ENCODE data around the gene EXOSC6.
"Not testable (repeated sequence)": the region's sequence is repeated elsewhere in the genome, so short reads cannot be mapped to it uniquely, and the experiment has no call there.

Gene EXOSC6

DNA sequence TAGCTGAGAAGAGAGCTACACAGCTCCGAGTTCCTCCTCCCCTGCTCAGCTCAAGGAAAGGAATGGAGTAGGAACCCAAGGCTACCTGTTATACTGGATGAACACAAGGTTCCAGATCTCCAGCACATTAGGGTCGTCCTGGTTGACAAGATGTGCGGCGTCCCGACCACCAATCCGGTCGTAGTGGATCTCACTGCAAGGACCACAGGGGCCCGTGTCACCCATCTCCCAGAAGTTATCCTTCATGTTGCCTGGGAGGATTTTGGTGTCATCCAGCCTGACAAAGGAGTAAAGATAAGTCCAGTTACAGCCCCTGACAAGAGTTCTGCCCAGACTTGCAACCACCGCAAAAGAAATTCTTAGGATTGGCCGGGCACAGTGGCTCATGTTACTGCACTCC, 20.0 kb upstream of the EXOSC6 start:
- H3K36me3 ChIP-seq (ENCODE audit: insufficient read depth, low read length) = peaks cover 51% of the 10 kb centered on the region
- H3K4me3 ChIP-seq (ENCODE audit: low read length) = no peak overlapping the region
- H3K4me2 ChIP-seq (ENCODE audit: low read length) = no peak overlapping the region
- H3K9ac ChIP-seq (ENCODE audit: low read depth, low read length) = no peak overlapping the region
- H3K4me1 ChIP-seq (ENCODE audit: control insufficient read depth, insufficient read depth, low read length) = no peaks in the 10 kb centered on the region
- no peaks in the 10 kb centered on the region for H3K27me3 ChIP-seq (ENCODE audit: control insufficient read depth, insufficient read depth, low read length)
- no peaks in the 10 kb centered on the region for H3K9me3 ChIP-seq (replicated peaks; ENCODE audit: low read length)

DNA sequence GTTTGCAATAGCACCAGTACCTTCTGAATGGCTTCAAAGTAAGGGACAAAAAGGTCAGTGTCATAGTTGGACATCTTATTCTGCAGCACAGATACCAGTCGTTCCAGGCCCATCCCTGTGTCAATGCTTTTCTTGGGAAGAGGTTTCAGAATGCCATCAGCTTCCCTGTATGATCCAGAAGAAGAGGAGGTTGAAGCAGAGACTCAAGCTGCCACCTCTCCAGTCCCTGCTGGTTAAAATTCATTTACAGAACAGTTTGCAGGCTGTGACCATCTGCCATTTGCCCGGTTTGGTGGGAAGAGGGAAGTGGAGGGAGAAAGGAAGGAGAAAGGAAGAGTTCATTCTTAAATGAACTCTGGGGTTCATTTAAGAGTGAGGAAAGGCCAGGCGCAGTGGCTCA, 18.4 kb upstream of the EXOSC6 start:
- H3K9me3 ChIP-seq (replicated peaks; ENCODE audit: low read length) = no peaks in the 10 kb centered on the region
- no peaks in the 10 kb centered on the region for H3K4me1 ChIP-seq (ENCODE audit: control insufficient read depth, insufficient read depth, low read length)
- no peak overlapping the region for H3K4me2 ChIP-seq (ENCODE audit: low read length)
- H3K27me3 ChIP-seq (ENCODE audit: control insufficient read depth, insufficient read depth, low read length) = no peaks in the 10 kb centered on the region
- no peak overlapping the region for H3K4me3 ChIP-seq (ENCODE audit: low read length)
- H3K9ac ChIP-seq (ENCODE audit: low read depth, low read length) = no peak overlapping the region
- H3K36me3 ChIP-seq (ENCODE audit: insufficient read depth, low read length) = peaks cover 51% of the 10 kb centered on the region

DNA sequence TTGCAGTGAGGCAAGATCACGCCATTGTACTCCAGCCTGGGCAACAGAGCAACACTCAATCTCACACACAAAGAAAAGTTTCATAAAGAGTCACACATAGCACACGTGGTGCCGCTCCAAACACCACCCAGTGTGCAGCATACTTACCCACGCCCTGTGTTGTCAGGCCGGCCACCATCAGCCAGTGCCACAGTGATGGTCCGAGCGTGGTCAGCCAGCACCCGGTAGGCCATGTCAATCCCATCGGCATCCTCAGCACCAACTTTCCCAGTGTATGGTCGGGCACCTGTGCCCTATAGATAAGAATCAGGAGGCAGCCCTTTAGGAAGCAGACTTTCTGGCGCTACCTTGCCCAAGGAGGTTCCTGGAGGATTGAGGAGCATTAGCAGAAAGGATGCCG, 17.7 kb upstream of the EXOSC6 start:
- Histone ChIP-seq H3K27me3 (ENCODE audit: control insufficient read depth, insufficient read depth, low read length) (no peaks in the 10 kb centered on the region), H3K4me3 (ENCODE audit: low read length) (no peak overlapping the region), H3K36me3 (ENCODE audit: insufficient read depth, low read length) (peaks cover 58% of the 10 kb centered on the region), H3K4me1 (ENCODE audit: control insufficient read depth, insufficient read depth, low read length) (no peaks in the 10 kb centered on the region), H3K9ac (ENCODE audit: low read depth, low read length) (no peak overlapping the region), H3K9me3 (replicated peaks; ENCODE audit: low read length) (no peaks in the 10 kb centered on the region), H3K4me2 (ENCODE audit: low read length) (no peak overlapping the region)

DNA sequence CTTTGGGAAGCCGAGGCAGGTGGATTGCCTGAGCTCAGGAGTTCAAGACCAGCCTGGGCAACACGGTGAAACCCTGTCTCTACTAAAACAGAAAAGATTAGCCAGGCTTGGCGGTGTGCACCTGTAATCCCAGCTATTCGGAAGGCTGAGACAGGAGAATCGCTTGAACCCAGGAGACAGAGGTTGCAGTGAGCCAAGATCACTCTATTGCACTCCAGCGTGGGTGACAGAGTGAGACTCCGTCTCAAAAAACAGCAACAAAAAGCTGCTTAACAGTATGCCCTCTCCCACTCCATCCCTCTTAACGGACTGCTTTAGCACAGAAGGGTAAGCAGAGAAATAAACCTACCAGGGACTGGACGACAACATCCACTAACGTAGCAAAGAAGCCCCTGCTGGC, 16.2 kb upstream of the EXOSC6 start:
- H3K27me3 ChIP-seq (ENCODE audit: control insufficient read depth, insufficient read depth, low read length); H3K4me2 ChIP-seq (ENCODE audit: low read length); H3K9me3 ChIP-seq (replicated peaks; ENCODE audit: low read length); H3K4me3 ChIP-seq (ENCODE audit: low read length); H3K4me1 ChIP-seq (ENCODE audit: control insufficient read depth, insufficient read depth, low read length); H3K9ac ChIP-seq (ENCODE audit: low read depth, low read length): not testable (repeated sequence)
- H3K36me3 ChIP-seq (ENCODE audit: insufficient read depth, low read length) = peaks cover 59% of the 10 kb centered on the region

DNA sequence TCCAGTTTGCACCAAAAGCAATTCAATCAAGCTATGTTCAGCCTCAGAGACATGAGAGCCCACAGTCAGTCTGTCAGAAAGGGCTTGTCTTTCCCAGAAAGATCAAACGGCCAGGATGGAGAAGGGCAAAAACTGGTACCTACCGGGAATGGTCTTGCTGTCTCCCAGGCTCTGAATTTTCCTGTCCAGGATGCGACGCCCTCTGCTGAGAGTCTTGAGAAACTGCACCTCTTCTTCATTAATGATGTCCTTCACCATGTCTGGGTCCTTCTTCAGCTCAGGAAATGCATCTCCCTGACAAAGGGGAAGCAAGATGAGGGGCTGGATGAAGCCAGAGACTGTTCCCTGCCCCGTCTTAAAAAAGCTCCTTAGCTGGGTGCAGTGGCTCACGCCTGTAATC, 15.8 kb upstream of the EXOSC6 start:
- Histone ChIP-seq H3K36me3 (ENCODE audit: insufficient read depth, low read length) (peaks cover 60% of the 10 kb centered on the region), H3K9me3 (replicated peaks; ENCODE audit: low read length) (no peaks in the 10 kb centered on the region), H3K4me3 (ENCODE audit: low read length) (no peak overlapping the region), H3K9ac (ENCODE audit: low read depth, low read length) (no peak overlapping the region), H3K4me1 (ENCODE audit: control insufficient read depth, insufficient read depth, low read length) (no peaks in the 10 kb centered on the region), H3K4me2 (ENCODE audit: low read length) (no peak overlapping the region), H3K27me3 (ENCODE audit: control insufficient read depth, insufficient read depth, low read length) (no peaks in the 10 kb centered on the region)

DNA sequence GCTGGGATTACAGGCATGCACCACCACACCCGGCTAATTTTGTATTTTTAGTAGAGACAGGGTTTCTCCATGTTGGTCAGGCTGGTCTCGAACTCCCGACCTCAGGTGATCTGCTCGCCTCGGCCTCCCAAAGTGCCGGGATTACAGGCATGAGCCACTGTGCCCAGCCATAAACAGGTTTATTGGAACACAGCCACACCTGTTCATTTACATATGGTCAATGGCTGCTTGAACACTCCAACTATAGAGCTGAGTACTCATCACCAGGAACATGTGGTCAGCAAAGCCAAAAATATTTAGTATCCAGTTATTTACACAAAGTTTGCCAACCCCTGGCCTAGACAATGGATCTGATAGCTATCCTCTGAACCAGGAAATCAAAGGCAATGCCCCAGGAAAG, 8.2 kb upstream of the EXOSC6 start:
- peaks cover 58% of the 10 kb centered on the region for H3K36me3 ChIP-seq (ENCODE audit: insufficient read depth, low read length)
- not testable (repeated sequence) for H3K4me2 ChIP-seq (ENCODE audit: low read length); H3K27me3 ChIP-seq (ENCODE audit: control insufficient read depth, insufficient read depth, low read length); H3K9me3 ChIP-seq (replicated peaks; ENCODE audit: low read length); H3K9ac ChIP-seq (ENCODE audit: low read depth, low read length); H3K4me1 ChIP-seq (ENCODE audit: control insufficient read depth, insufficient read depth, low read length); H3K4me3 ChIP-seq (ENCODE audit: low read length)

DNA sequence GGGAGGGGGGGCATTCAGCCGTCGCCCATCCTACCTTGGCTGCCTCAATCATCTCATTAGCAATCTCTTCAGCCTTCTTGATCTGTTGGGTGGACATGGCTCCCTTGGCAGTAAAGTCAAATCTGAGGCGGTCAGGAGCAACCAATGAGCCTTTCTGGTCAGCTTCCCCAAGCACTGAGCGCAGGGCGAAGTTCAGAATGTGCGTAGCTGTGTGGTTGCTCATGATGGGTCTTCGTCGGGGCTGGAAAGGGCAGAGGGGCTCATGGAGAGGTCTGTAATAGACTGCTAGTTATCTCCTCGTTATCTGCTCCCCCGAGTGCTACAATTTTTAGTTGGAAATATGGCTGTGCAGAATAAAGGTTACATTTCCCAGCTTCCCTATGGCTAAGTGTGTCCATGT, 7.2 kb upstream of the EXOSC6 start:
- no peaks in the 10 kb centered on the region for H3K4me1 ChIP-seq (ENCODE audit: control insufficient read depth, insufficient read depth, low read length)
- H3K4me2 ChIP-seq (ENCODE audit: low read length) = no peak overlapping the region
- peaks cover 62% of the 10 kb centered on the region for H3K36me3 ChIP-seq (ENCODE audit: insufficient read depth, low read length)
- H3K4me3 ChIP-seq (ENCODE audit: low read length) = no peak overlapping the region
- no peak overlapping the region for H3K9ac ChIP-seq (ENCODE audit: low read depth, low read length)
- no peaks in the 10 kb centered on the region for H3K27me3 ChIP-seq (ENCODE audit: control insufficient read depth, insufficient read depth, low read length)
- no peaks in the 10 kb centered on the region for H3K9me3 ChIP-seq (replicated peaks; ENCODE audit: low read length)

DNA sequence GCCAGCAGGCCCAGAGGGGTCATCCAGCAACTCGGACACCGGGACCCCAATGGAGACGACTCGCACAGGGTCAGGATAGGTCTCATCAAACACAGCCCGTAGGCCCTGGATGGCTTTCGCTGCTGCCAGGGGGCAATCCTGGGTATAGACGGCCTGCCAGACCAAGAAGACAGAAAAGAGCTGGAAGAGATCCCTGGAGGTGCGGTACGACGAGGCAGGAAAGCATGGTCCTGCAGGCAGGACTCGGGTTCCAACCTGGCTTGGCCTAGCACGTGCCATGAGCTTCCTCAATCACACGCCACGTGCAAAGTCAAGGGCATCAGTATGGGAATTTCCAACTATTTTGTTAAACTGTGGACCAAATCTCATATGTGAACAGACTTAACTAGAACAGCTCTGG, 6.3 kb upstream of the EXOSC6 start:
- H3K36me3 ChIP-seq (ENCODE audit: insufficient read depth, low read length) = peaks cover 67% of the 10 kb centered on the region
- no peak overlapping the region for H3K9ac ChIP-seq (ENCODE audit: low read depth, low read length)
- H3K9me3 ChIP-seq (replicated peaks; ENCODE audit: low read length) = no peaks in the 10 kb centered on the region
- H3K4me1 ChIP-seq (ENCODE audit: control insufficient read depth, insufficient read depth, low read length) = no peaks in the 10 kb centered on the region
- H3K4me3 ChIP-seq (ENCODE audit: low read length) = no peak overlapping the region
- H3K27me3 ChIP-seq (ENCODE audit: control insufficient read depth, insufficient read depth, low read length) = no peaks in the 10 kb centered on the region
- H3K4me2 ChIP-seq (ENCODE audit: low read length) = no peak overlapping the region

DNA sequence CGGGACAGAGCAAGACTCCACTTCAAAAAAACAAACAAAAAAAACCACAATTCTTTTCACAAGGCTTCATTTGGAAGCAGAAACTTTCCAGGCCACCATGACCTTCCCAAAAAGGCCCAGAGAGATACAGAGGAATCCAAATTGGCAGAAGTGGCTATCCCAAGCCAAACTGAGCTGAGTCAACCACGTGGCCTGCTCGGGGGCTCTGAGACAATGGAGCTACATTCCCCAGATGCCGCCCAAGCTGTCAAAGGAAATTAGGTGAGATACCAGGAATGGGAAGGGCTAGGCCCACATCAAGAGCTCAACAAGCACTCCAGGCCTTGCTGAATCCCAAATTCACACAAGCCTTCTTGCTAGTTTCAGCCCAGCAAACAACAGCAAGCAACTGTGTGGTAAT, 5.7 kb upstream of the EXOSC6 start:
- Histone ChIP-seq H3K27me3 (ENCODE audit: control insufficient read depth, insufficient read depth, low read length) (no peaks in the 10 kb centered on the region), H3K4me2 (ENCODE audit: low read length) (no peak overlapping the region), H3K4me1 (ENCODE audit: control insufficient read depth, insufficient read depth, low read length) (no peaks in the 10 kb centered on the region), H3K36me3 (ENCODE audit: insufficient read depth, low read length) (peaks cover 68% of the 10 kb centered on the region), H3K4me3 (ENCODE audit: low read length) (no peak overlapping the region), H3K9me3 (replicated peaks; ENCODE audit: low read length) (no peaks in the 10 kb centered on the region), H3K9ac (ENCODE audit: low read depth, low read length) (no peak overlapping the region)

DNA sequence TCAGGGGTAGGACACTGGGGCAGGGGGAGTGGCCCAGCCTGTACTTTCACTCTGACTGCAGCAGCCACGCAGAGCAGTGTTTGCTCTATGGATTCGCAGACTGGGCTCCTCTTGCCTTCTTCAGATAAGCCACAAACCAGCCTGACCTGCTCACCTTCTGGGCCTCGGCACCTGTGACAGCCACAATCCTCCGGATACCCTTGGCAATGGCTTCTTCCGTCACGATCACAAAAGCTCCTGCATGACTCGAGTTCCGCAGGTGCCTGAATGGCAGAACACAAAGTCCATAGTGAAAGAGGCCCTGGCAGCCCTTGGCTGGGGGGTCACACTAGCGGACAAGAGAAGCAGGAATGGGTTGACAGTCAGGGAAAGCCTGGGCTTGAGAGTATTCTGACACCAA, 3.8 kb upstream of the EXOSC6 start:
- H3K4me3 ChIP-seq (ENCODE audit: low read length) = no peak overlapping the region
- H3K9ac ChIP-seq (ENCODE audit: low read depth, low read length) = no peak overlapping the region
- no peaks in the 10 kb centered on the region for H3K4me1 ChIP-seq (ENCODE audit: control insufficient read depth, insufficient read depth, low read length)
- H3K9me3 ChIP-seq (replicated peaks; ENCODE audit: low read length) = no peaks in the 10 kb centered on the region
- no peak overlapping the region for H3K4me2 ChIP-seq (ENCODE audit: low read length)
- no peaks in the 10 kb centered on the region for H3K27me3 ChIP-seq (ENCODE audit: control insufficient read depth, insufficient read depth, low read length)
- H3K36me3 ChIP-seq (ENCODE audit: insufficient read depth, low read length) = peaks cover 66% of the 10 kb centered on the region

DNA sequence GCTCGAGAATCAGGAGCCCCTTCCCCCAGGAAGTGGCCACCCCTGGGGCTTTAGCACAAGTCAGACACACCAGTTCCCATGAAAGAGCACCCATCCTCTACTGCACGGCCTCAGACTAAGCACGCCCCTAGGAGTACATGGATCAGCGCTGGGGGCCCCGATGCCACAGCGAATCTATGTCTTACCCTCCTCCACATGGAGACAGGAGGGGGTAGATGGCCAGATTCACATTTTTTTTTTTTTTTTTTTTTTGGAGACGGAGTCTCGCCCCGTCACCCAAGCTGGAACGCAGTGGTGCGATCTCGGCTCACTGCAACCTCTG, 3.2 kb upstream of the EXOSC6 start:
- Histone ChIP-seq H3K27me3 (ENCODE audit: control insufficient read depth, insufficient read depth, low read length) (no peaks in the 10 kb centered on the region), H3K36me3 (ENCODE audit: insufficient read depth, low read length) (peaks cover 60% of the 10 kb centered on the region), H3K9ac (ENCODE audit: low read depth, low read length) (no peak overlapping the region), H3K4me2 (ENCODE audit: low read length) (no peak overlapping the region), H3K9me3 (replicated peaks; ENCODE audit: low read length) (no peaks in the 10 kb centered on the region), H3K4me3 (ENCODE audit: low read length) (no peak overlapping the region), H3K4me1 (ENCODE audit: control insufficient read depth, insufficient read depth, low read length) (peaks cover 4% of the 10 kb centered on the region)

DNA sequence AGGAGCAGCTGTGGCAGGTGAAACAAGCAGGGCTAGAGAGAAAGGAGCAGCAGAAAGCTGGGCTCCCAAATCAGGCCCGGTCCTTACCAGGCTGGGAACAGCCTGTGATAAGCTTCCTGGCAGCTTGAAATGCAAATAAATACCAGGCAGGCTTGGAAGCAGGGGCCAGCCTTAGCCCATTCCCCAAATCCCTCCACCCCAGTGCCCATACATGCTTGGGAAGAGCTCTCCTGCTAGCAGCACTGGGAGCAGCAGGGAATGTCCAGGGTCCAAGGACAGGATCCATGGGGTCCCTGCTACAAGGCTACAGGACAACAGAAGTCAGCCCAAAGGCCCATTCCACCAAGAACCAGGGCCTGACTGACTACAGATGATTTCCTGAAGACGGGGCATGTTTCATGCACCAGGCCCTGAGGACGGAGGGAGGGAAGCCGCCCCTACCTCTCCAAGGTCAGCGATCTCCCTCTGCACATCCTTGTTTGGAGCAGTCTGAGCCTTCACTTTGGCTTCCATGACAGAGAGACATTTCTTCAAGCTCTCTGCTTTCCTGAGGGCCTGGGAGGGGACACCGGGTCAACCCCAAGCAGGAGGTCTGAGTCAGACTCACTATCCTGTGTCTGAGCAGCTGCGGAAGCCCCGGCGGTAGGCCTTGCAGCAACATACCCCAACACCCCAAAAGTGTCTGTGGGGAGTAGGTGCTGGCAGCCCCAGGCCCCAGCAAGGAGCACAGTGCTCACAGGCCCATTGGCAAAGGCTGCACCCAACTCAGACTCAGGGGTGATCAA, 2.6 kb upstream of the EXOSC6 start:
- H3K9ac ChIP-seq (ENCODE audit: low read depth, low read length) = no peak overlapping the region
- H3K4me2 ChIP-seq (ENCODE audit: low read length) = no peak overlapping the region
- no peak overlapping the region for H3K4me3 ChIP-seq (ENCODE audit: low read length)
- no peaks in the 10 kb centered on the region for H3K9me3 ChIP-seq (replicated peaks; ENCODE audit: low read length)
- no peaks in the 10 kb centered on the region for H3K27me3 ChIP-seq (ENCODE audit: control insufficient read depth, insufficient read depth, low read length)
- H3K36me3 ChIP-seq (ENCODE audit: insufficient read depth, low read length) = peaks cover 59% of the 10 kb centered on the region
- H3K4me1 ChIP-seq (ENCODE audit: control insufficient read depth, insufficient read depth, low read length) = peaks cover 5% of the 10 kb centered on the region
